ENCODE data around the gene CRB1.

Gene CRB1

DNA sequence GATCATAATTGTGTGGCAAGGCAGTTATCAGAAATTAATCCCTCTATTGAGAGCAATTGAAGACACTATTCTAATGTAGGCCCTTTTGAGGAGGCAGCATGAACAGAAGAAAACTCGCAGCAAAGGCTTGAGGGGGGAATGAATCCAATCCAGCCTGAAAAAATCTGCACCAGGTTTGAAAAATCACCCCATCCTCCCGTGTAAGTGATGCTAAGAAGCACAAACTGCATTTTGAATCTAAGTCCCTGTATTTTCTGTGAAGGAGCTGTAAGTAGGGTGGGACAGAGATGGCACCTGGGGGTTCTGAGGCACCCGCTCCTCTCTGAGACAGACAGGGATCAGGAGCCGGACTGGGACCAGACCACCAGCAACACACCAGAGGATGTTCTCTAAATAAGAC is at the start of gene CRB1:
Gene CRB1 (plus strand): TSS at position 241 of the 400 bp plus-strand sequence. CDS start 161 bp downstream, outside the sequence.
- no peak for DNase-seq

DNA sequence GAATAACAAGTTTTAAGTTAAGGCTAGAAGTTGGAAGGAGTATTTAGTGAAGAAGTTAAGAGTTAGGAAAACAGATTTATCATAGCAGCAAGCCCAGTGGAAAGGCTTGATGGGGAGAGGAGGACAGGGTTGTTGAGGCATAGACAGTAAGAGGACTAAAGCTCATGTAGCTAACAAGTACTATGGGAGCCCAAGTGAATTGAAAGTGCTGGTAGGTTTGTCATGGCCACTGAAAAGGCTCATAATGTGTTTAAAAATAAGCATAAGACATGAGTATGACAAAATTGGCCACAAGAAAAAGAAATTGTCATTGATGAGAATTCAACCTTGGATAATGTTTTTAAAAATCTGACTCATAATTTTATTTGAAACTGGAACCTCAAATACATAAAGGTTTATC is 49.2 kb upstream of the CRB1 start:
- DNase-seq = no peak

DNA sequence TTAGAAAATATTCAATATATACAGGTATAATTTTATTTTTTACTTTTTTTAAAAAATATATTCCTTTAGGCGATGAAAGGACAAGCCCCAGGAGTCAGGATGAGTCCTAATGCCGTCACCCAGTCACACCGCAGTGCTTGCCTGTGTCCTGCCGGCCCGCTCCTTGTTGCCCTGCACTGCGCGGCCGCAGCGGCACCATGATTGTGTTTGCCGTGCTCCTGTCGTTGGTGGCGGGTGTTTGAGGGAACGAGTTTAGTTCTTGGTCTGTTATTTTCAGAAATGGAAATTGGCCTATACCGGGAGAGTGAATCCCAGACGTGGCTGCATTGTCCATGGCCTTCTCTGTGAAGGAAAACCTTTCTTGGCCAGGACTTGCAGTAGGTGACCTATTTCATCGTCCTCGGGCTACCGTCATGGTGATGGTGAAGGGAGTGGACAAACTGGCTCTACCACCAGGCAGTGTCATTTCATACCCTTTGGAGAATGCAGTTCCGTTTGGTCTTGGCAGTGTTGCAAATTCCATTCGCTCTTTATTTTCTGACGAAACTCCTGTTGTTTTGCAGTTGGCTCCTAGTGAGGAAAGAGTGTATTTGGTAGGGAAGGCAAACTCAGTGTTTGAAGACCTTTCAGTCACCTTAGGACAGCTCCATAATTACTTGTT is 45.9 kb upstream of the CRB1 start:
- no peak for DNase-seq

DNA sequence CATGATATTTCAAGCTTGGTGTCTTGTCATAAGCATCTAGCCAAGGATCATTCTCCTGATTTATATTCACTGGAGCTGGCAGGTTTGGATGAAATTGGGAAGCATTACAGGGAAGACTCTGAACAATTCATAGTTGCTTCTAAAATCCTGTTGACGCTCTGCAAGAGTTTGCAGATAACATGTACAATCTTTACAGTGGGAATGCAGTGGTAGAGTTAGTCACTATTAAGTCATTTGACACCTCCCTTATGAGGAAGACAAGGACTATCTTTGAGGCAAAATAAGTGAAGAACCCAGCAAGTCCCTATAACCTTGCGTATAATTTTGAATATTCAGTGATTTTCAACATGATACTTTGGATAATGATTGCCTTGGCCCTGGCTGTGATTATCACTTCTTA is 45.3 kb upstream of the CRB1 start:
- DNase-seq = no peak

DNA sequence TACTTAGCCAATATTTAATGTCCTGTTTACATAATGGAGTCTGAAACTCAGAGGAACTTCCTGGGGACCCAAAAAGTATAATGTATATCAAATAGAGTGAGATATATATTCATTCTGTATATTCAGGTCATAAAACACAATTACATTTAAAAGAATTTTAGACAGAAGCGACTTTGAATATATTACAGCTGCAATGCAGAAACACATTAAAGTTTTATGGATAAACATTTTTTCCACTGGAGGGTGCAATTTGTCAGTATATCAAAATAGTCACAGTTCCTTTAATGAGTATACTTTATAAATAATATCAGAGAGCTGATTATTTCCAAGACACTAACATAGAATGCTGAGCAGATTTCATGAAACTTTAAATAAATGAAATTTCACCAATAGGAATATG is 43.9 kb upstream of the CRB1 start:
- DNase-seq = no peak

DNA sequence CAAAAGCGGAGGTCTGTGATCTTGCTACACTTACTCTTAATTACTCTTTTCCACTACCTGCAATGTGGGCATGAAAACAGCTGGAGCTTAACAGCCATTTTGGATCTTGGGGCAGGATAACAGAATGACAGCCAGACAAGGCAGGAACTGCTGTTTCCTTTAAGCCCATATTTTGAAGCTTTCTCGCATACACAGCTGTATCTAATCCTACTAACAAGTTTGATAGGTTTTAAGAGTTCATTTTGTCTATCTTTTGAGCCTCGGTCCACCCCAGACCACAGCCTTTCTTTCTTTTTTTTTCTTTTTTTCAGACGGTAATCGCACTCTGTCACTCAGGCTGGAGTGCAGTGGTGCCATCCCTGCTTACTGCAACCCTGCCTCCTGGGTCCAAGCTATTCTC is 42.4 kb upstream of the CRB1 start:
- DNase-seq = no peak

DNA sequence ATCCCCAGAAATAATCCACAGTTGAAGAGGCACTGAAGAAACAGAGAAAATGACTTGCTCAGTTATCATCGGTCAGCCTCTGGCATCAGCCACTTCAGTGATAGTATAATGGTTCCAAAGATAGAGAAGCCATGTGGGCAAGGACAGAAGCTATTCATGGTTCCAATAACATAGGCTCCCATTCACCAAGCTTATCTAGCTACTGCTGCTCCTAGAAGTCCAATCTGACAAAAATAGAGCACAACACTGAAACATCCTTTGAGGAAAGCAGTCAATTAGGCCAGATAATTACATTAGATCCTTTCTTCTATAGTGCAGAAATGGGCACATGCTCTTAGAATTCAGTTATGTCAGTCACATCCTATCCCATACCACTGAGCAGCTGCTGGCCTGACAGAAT is 33.5 kb upstream of the CRB1 start:
- DNase-seq = no peak

DNA sequence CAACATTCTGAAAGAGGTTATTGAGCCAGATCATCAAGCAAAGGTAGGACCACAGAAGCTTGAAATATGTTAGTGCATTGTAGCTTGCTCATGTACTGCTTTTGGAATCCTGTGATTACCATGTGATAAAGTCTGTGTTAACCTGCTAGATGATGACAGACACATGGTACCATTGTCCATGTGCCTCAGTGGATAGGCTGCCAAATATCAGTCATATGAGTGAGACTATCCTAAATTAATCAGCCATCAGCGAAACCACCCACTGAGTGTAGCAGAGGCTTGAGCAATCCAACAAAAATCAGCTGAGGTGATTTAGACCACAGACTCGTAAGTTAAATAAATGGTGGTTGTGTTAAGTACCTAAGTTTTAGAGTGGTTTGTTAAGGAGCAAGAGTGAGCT is 32.7 kb upstream of the CRB1 start:
- DNase-seq = no peak

DNA sequence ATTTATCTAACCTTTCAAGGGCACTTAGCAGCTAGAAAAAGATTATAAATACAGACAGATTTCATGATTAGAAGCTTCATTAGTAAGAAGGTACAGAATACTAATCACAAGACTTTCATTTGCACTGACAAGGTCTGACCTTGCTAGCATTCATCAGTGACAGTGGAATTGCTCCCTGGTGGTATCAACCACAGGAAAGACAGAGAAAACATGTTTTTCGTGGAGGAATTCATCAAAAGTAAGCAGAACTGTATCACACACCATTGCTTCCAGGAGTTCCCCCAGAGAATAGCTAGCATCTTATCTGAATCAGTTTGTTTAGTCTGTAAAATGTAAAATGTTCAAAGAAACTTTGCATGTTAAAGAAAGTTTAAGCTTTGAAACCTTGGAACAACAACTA is 20.6 kb upstream of the CRB1 start:
- DNase-seq = no peak

DNA sequence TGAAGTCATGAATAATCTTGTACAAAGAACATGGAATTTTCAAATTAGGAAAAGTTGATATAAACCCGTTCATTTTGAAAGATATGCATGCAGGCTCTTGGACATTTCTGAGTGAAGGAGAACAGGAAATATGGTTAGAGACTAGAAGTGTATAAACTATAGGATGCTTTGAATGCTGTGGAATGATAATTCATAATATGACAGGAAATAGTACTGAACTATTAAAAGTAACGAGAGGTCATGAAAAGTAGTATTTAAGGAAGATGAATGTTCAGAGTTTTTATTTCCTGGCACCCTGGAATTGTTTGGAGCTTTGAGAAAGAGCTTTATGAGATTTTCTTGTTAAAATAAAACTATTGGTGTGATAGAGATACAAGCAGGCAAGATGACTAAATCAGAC is 18.7 kb upstream of the CRB1 start:
- DNase-seq = no peak

DNA sequence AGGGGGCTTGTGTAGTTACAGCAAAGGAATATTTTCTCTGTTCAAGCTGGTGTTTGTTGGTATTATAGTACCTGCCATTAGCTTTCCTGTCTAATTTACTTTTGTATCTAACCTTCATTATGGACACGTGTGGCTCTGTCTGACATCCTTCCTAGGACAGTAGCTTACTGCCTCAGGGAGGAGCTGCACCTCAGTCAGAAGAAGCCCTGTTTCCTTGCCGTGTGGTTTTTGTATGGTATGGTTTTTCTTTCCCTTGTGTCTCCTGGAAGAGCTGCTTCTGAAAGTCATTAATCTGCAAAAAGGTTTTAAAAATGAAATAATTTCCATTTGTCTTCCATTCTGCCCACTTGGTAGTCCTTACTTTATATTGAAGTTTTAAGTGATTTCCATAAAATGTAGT is 17.4 kb upstream of the CRB1 start:
- no peak for DNase-seq

DNA sequence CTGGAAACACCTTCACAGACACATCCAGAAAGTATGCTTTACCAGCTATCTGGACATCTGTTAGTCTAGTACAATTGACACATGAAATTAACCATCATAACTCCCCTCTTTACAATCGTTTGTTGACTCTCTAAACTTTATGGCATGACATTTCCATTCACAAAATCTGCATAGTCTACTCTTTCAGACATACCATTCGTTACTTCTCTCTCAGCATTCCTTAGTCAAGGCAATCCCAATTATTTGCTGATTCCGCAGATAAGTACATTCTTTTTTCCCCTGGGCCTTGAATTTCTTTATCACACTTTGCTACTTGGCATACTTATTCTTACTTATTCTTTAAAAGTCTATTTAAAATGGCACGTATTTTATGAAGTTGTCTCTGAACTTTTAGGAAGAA is 15.1 kb upstream of the CRB1 start:
- no peak for DNase-seq

DNA sequence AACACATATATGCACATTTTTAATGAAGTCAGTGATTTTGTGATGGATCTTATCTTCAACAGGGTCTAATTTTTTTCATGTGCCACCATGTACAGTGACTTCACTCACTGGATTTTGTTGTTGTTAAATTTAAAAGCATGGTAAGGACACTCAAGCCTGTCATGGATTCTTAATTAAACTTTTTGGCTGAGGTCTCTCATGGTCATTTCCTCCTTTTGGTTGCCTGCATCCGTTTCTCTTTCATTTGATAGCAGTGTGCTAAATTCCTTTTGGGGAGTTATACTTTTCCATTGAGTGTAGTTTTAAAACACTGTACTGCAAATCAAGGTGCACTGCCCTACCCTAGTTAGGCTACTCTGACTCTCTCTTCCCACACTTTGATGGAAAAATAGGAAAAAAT is 13.2 kb upstream of the CRB1 start:
- DNase-seq = no peak

DNA sequence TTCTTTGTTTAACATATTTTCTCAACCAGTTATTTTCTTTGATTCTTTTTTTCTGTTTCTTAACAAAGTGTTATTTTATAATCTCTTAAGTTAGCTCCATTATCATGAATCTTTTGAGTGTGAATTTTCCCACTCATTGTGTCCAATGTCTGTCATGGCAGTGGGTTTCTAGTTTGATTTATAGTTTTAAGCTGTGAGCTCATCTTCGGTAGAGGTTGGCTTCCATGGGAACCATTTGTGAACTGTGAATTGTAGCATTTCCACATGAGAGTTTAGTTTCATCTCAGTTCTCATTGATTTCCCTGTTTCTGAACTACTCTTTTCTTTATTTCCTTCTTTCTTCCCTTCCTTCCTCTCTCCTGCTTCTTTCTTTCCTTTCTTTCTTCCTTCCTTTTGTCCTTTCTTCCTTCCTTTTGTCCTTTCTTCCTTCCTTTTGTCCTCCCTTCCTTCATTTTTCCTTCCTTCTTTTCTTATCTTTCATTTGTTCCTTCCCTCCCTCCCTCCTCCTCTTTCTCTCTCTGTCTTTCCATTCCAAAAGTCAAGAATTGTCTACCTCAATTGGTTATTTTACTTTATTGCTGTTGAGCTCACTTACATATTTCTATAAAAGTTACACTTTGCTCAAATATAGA is 3.0 kb upstream of the CRB1 start:
- DNase-seq = no peak

DNA sequence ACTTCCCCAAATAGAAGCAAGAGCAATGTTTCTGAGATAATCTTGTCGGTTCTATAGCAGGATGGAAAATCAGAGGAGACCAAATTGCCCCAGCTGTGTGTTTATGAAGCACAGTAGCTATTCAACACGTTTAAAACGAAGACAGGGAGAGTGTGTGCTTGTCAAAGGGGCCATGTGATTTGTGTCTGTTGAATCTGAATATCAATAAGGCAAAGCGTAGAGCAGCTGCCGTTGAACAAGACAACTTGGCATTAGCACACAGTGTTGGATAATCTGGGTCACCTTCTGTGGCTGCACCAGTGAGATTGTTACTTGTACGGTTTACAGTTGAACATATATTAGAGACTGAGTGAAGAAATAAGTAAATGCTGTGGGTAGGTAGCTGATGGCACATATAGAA is 1.0 kb downstream of the CRB1 start:
- no peak for DNase-seq

DNA sequence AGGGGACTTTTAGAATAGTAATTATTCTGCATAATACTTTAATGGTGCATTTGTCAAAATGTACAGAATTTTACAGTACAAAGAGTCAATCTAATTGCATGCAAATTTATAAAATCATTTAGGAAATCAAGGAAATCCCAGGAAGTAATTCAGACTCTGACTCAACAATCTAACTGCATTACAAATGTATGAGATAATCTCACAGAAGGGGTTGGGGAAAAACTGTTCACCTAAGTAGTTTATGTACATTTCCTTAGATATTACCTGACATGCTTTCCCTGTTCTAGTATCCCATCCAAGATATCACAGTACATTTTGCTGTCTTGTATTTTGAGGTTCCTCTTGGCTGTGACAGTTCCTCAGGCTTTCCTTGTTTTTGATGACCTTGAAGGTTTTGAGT is 4.7 kb downstream of the CRB1 start:
- DNase-seq = no peak

DNA sequence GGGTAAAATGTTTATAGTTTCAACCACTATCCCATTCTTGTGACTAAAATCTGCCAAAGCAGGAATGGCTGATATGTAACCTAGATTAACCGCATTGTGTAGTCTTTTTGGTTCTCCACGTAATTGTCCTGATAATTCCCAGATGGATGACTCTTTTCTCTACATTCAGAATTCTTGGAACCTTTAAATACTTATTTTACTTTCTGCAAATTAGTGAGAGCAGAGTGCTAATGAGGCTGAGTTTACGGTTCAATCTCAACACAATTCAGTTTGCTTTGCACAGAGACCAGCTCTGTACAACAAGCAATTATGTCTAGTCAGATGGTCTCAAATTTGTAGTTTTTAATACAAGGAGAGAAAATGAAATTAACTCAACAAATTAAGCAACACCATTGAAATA is 9.1 kb downstream of the CRB1 start:
- DNase-seq = no peak

DNA sequence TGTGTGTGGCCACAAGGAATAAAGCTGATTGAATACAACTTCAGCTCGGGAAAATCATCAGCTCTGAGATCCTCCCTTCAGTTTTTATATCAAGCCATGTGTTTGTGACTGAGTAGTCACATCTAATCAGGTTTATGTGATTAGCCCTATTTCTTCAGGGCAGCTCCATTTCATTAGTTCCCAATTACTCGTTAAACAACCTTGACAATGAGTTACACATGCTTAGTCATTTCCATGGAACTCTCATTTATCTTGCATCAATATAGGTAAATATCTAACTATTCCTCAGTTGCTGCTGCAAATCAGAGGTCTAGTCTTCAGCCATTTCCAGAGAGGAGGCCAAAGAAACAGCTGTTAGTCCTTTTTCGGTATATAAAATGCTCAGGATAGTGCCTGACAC is 16.3 kb downstream of the CRB1 start:
- no peak for DNase-seq

DNA sequence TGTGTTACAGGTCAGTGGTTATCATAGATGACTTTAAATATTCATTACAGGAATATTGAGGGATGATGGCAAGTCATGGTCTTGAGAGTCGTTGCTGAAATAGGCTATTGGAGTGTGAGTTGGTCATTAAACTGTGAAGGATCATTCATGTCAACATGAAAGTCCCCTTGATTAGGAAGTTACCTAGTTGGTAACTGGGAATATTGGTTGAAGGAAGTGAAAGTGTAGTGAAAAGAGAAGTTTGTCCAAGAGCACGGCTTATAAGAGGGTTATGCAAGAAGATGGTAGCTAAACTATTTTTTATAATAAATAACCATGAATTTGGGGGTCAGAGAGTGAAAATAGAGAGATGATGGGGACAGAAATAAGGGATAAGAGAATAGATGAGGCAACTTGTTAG is 16.9 kb downstream of the CRB1 start:
- no peak for DNase-seq

DNA sequence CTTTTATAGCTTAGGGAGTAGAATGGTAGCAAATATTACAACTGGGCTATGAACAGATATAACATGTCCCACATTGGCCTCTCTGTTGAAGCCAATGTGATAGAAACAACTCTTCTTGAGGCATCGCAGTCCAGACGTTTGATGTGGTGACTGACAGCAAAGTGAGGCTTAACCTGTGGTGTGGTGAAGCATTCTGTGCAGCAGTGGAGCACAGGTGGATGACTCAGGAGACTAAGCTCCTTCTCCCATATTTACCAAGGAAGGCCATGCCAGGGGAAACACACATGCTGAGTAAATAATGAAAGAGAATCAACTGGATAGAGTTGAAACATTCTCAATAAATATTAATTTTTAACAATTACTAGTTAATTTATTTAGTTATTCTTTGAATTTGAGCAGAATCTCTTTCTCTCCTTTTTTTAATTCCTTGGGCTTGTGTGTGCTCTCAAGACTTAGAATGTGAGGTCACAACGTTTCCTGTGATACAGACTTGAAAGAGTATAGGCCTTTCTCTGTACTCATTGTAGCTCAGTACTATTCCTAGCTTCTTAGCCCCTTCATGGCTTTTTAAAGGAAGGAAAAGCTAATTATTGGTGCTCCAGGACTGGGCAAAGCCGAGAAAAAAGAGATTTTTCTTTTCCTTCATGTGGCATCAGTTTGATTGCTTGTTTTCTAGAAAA is 17.6 kb downstream of the CRB1 start:
- DNase-seq = no peak

DNA sequence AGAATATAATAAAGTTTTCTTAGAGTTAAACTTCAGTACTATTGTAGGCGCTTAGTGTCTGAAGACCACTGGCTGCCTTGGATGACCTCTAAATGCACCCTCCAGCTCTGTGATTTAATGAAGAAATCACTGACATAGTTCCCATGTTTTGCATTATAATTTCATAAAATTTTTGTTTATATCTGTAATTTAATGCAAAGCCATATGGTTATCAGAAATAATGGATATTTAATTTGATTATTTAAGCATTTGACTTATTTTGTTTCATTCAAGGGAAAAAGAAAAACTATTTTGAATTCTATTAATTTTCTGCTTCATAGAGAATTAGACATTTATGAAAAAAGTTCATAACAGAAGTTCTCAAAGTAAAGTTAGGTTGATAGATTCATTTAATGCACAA is 18.6 kb downstream of the CRB1 start:
- DNase-seq = no peak

DNA sequence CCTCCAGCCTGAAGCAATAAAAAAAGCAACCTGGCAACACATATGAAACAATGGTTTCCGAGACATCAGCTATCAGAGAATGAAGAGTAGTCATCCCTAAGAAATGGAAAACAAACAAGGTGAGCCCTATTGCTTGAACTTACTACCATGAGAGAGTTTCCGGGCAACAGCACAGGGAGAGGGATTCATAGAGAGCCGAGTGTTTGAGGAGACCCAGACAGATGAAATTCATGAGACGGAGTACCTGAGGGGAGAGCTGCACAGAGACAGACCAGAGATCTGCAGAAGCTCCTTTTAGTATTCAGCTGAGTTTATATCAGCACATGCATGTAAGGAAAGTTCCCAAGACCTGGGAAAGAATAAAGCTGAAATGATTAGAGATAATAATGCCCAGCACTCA is 19.8 kb downstream of the CRB1 start:
- no peak for DNase-seq

DNA sequence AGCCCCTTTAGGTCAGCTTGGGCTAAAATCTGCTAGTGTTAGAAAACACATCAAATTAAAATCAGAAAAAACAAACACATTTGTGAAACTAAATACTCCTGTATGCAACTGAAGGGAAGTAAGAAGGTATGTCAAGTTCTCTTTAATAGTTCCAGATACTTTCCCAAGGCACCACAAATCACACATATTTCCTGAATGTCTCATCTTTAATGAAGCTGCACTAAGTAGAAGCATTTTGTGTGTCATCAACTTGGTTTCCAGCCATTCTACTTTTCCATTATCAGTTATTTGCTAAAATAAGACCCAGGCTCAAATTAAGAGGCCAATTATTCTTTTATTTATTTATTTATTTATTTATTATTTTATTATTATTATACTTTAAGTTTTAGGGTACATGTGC is 34.7 kb downstream of the CRB1 start:
- no peak for DNase-seq

DNA sequence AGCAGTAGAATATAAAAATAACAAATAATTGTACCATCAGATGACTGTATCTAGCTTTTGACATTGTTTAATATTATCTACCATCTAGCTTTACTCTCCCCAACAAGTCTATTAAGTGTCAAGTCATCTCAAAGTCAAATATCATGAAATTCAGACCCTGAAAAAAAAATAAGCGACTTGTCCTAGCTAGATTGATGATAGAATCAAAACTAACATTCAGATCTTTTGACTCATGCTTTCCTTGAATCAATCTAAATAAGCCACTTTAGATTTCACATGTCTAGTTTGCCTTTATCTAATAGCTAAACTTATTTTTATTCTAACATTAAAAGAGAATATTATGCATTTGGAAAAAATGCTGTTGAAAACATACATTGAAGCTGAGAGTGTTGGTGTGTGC is 35.4 kb downstream of the CRB1 start:
- DNase-seq = no peak
